ENCODE measurements around the gene BCAS3.

DNA sequence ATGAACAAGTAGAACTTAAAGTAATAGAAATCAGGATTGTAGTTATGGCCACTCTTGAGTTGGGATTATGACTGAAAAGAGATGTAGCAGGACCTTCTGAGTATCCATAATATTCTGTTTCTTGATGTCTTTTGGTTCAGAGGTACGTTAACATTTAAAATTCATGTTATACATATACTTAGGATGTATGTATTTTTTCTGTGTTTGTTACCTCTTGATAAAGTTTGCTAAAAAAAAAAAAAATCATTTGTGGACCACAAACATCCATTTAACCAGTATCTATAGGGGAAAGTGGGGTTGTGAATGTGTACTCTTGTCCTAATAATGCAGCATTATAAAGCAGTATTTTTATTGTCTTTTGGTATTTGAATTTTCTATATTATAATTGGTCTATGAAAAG is 65.6 kb downstream of the BCAS3 start:
- no peak for TF ChIP-seq EZH2phosphoT487 (IDR thresholded peaks at IDR 0.05; ENCODE audit: borderline replicate concordance, low read length)
- TF ChIP-seq, protein P1, sequence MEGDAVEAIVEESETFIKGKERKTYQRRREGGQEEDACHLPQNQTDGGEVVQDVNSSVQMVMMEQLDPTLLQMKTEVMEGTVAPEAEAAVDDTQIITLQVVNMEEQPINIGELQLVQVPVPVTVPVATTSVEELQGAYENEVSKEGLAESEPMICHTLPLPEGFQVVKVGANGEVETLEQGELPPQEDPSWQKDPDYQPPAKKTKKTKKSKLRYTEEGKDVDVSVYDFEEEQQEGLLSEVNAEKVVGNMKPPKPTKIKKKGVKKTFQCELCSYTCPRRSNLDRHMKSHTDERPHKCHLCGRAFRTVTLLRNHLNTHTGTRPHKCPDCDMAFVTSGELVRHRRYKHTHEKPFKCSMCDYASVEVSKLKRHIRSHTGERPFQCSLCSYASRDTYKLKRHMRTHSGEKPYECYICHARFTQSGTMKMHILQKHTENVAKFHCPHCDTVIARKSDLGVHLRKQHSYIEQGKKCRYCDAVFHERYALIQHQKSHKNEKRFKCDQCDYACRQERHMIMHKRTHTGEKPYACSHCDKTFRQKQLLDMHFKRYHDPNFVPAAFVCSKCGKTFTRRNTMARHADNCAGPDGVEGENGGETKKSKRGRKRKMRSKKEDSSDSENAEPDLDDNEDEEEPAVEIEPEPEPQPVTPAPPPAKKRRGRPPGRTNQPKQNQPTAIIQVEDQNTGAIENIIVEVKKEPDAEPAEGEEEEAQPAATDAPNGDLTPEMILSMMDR (IDR thresholded peaks at IDR 0.05; ENCODE audit: low read depth, low read length, poor library complexity, severe bottlenecking), result no peak

Data from DOHH2 (cell line).